Muscle layer of duodenum (tissue), 2 donors: ENCODE measurements around the gene DLG1.
A peak's percentile ranks its signal among the peaks of the same experiment; 100 is the strongest.

Experiments
- H3K27ac ChIP-seq: one replicate; pipeline ENCODE4 v1.7.0; 2013; ENCODE audit warnings: mild to moderate bottlenecking, low read length
- H3K27me3 ChIP-seq: one replicate; pipeline ENCODE4 v1.7.0; 2013; ENCODE audit warnings: low read depth, mild to moderate bottlenecking, control low read depth, low read length
- H3K36me3 ChIP-seq, 2 donors: one replicate each; pipeline ENCODE4 v1.7.0; 2013; ENCODE audit warnings: low read length in 2 of 2, control low read depth in 1 of 2, mild to moderate bottlenecking in 1 of 2; ENCODE audit not compliant: insufficient read depth in 2 of 2, control insufficient read depth in 1 of 2
- H3K4me1 ChIP-seq, 2 donors: one replicate each; pipeline ENCODE4 v1.7.0; 2013; ENCODE audit warnings: low read length in 2 of 2, mild to moderate bottlenecking in 2 of 2, control low read depth in 1 of 2, moderate library complexity in 1 of 2; ENCODE audit not compliant: insufficient read depth in 2 of 2, control insufficient read depth in 1 of 2
- H3K4me3 ChIP-seq, 2 donors: one replicate each; pipeline ENCODE4 v1.7.0; 2013; ENCODE audit warnings: low read length in 2 of 2, low read depth in 1 of 2, mild to moderate bottlenecking in 1 of 2
- H3K9me3 ChIP-seq, 2 donors: one replicate each; pipeline ENCODE4 v1.7.0; 2013; ENCODE audit warnings: low read length in 2 of 2, control low read depth in 1 of 2, mild to moderate bottlenecking in 1 of 2; ENCODE audit not compliant: control insufficient read depth in 1 of 2
- donor health status: healthy.

DLG1 gene

GRCh38 chr3:197008436-197009209, 289.8 kb downstream of the DLG1 start:
- no peak overlapping the region for H3K27ac ChIP-seq
- H3K4me1 ChIP-seq = peaks cover 0 to 3% of the 10 kb centered on the region in 2 donors
- H3K4me3 ChIP-seq = no peak overlapping the region
- no peaks in the 10 kb centered on the region for H3K36me3 ChIP-seq
- no peaks in the 10 kb centered on the region for H3K27me3 ChIP-seq
- H3K9me3 ChIP-seq = no peaks in the 10 kb centered on the region

GRCh38 chr3:197007953-197008352, 290.5 kb downstream of the DLG1 start:
- H3K27ac ChIP-seq = no peak overlapping the region
- no peak overlapping the region for H3K4me3 ChIP-seq
- H3K4me1 ChIP-seq = peaks cover 0 to 5% of the 10 kb centered on the region in 2 donors
- no peaks in the 10 kb centered on the region for H3K27me3 ChIP-seq
- H3K36me3 ChIP-seq = no peaks in the 10 kb centered on the region
- no peaks in the 10 kb centered on the region for H3K9me3 ChIP-seq

GRCh38 chr3:197007296-197007940, 291.0 kb downstream of the DLG1 start:
- Histone ChIP-seq H3K27me3 (no peaks in the 10 kb centered on the region), H3K4me1 (peaks cover 0 to 5% of the 10 kb centered on the region in 2 donors), H3K9me3 (no peaks in the 10 kb centered on the region), H3K4me3 (no peak overlapping the region), H3K27ac (no peak overlapping the region), H3K36me3 (no peaks in the 10 kb centered on the region)

- H3K36me3 ChIP-seq = no peaks in the 10 kb centered on the region
- no peaks in the 10 kb centered on the region for H3K27me3 ChIP-seq
- H3K4me3 ChIP-seq = no peak overlapping the region
- H3K9me3 ChIP-seq = no peaks in the 10 kb centered on the region
- H3K4me1 ChIP-seq = peaks cover 0 to 5% of the 10 kb centered on the region in 2 donors
- H3K27ac ChIP-seq = no peak overlapping the region
These were observed 291.6 kb downstream of the DLG1 start for GRCh38 chr3:197006860-197007259.

- peaks cover 0 to 5% of the 10 kb centered on the region in 2 donors for H3K4me1 ChIP-seq
- H3K9me3 ChIP-seq = no peaks in the 10 kb centered on the region
- H3K36me3 ChIP-seq = no peaks in the 10 kb centered on the region
- no peak overlapping the region for H3K27ac ChIP-seq
- no peak overlapping the region for H3K4me3 ChIP-seq
- no peaks in the 10 kb centered on the region for H3K27me3 ChIP-seq
These were observed 292.0 kb downstream of the DLG1 start for GRCh38 chr3:197006446-197006845.

- no peaks in the 10 kb centered on the region for H3K27me3 ChIP-seq
- peaks cover 0 to 5% of the 10 kb centered on the region in 2 donors for H3K4me1 ChIP-seq
- no peaks in the 10 kb centered on the region for H3K36me3 ChIP-seq
- no peaks in the 10 kb centered on the region for H3K9me3 ChIP-seq
- H3K27ac ChIP-seq = no peak overlapping the region
- peak overlapping the region; percentile 48 to 60 for H3K4me3 ChIP-seq
These were observed 294.7 kb downstream of the DLG1 start for GRCh38 chr3:197003461-197004385.

GRCh38 chr3:197002701-197003454, 295.5 kb downstream of the DLG1 start:
- Histone ChIP-seq H3K27me3 (no peaks in the 10 kb centered on the region), H3K4me3 (peak overlapping the region in 1 of 2 donors; percentile 66), H3K27ac (no peak overlapping the region), H3K36me3 (no peaks in the 10 kb centered on the region), H3K9me3 (no peaks in the 10 kb centered on the region), H3K4me1 (peaks cover 0 to 5% of the 10 kb centered on the region in 2 donors)

- H3K36me3 ChIP-seq = no peaks in the 10 kb centered on the region
- H3K27me3 ChIP-seq = no peaks in the 10 kb centered on the region
- no peaks in the 10 kb centered on the region for H3K9me3 ChIP-seq
- peaks cover 0 to 5% of the 10 kb centered on the region in 2 donors for H3K4me1 ChIP-seq
- H3K27ac ChIP-seq = no peak overlapping the region
- peak overlapping the region in 1 of 2 donors; percentile 66 for H3K4me3 ChIP-seq
These were observed 296.3 kb downstream of the DLG1 start for GRCh38 chr3:197001972-197002700.

GRCh38 chr3:197001106-197001971, 297.1 kb downstream of the DLG1 start:
- Histone ChIP-seq H3K27ac (no peak overlapping the region), H3K27me3 (no peaks in the 10 kb centered on the region), H3K4me3 (peak overlapping the region in 1 of 2 donors; percentile 66), H3K4me1 (peaks cover 0 to 5% of the 10 kb centered on the region in 2 donors), H3K9me3 (no peaks in the 10 kb centered on the region), H3K36me3 (no peaks in the 10 kb centered on the region)
